Measurements from ENCODE around the gene ERGIC1.

DNA sequence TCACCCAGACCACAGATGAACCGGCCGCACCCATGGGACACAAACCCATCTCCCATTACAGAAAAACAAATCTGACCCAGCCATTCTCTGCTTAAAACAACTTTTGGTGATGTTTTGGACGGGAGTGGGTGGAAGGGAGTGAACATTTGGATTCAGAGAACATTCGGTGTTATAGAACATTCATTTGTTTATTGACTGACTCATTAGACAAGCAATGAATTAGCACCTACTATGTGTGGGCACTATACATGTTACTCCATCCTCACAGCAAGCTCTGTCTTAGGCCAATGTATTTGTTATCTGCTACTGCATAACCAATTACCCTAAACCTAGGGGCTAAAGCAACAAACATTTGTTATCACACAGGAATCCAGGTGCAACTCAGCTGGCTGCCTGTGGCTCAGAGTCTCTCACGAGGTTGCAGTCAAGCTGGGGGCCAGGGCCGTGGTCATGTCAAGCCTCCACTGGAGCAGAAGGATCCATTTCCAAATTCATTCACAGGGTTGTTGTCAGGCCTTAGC, 5.1 kb upstream of the ERGIC1 start:
- TF ChIP-seq, protein P1, sequence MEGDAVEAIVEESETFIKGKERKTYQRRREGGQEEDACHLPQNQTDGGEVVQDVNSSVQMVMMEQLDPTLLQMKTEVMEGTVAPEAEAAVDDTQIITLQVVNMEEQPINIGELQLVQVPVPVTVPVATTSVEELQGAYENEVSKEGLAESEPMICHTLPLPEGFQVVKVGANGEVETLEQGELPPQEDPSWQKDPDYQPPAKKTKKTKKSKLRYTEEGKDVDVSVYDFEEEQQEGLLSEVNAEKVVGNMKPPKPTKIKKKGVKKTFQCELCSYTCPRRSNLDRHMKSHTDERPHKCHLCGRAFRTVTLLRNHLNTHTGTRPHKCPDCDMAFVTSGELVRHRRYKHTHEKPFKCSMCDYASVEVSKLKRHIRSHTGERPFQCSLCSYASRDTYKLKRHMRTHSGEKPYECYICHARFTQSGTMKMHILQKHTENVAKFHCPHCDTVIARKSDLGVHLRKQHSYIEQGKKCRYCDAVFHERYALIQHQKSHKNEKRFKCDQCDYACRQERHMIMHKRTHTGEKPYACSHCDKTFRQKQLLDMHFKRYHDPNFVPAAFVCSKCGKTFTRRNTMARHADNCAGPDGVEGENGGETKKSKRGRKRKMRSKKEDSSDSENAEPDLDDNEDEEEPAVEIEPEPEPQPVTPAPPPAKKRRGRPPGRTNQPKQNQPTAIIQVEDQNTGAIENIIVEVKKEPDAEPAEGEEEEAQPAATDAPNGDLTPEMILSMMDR (IDR thresholded peaks at IDR 0.05), result no peak
- TF ChIP-seq POLR2A (IDR thresholded peaks at IDR 0.05), result no peak

Data from adrenal gland (tissue), 5 donors.